DND-41 (cell line): ENCODE results near the gene MREG.

Experiments
- EZH2 ChIP-seq: IDR thresholded peaks from 3 replicates; pipeline ENCODE4 v1.6.1; 2012; ENCODE audit warnings: borderline replicate concordance, low read depth, mild to moderate bottlenecking, moderate library complexity, low read length, inconsistent platforms; ENCODE audit not compliant: severe bottlenecking
- TF ChIP-seq, protein P1 (sequence below): IDR thresholded peaks from 2 replicates; pipeline ENCODE4 v1.5.1; 2012; ENCODE audit warnings: borderline replicate concordance, low read length, moderate library complexity, mild to moderate bottlenecking; ENCODE audit not compliant: poor library complexity, severe bottlenecking; ENCODE audit errors: extremely low read depth

DNA sequence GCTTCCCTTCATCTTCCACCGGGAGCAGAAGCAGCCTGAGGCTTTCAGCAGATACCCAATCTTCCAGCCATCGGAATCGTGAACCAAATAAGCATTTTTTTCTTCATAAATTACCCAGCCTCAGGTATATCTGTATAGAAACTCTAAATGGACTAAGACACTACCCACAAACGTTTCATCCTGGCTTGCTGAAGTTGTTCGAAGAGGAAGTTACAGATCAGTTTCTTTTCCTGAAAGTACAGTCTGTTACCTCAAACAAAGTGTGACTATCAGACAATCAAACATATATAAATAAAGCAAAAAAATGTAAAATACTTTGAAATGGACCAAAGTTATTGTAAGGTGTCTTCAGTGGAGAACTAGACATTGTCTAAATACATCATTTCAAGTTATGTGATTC lies 97.9 kb downstream of the MREG start:
- TF ChIP-seq, protein P1, sequence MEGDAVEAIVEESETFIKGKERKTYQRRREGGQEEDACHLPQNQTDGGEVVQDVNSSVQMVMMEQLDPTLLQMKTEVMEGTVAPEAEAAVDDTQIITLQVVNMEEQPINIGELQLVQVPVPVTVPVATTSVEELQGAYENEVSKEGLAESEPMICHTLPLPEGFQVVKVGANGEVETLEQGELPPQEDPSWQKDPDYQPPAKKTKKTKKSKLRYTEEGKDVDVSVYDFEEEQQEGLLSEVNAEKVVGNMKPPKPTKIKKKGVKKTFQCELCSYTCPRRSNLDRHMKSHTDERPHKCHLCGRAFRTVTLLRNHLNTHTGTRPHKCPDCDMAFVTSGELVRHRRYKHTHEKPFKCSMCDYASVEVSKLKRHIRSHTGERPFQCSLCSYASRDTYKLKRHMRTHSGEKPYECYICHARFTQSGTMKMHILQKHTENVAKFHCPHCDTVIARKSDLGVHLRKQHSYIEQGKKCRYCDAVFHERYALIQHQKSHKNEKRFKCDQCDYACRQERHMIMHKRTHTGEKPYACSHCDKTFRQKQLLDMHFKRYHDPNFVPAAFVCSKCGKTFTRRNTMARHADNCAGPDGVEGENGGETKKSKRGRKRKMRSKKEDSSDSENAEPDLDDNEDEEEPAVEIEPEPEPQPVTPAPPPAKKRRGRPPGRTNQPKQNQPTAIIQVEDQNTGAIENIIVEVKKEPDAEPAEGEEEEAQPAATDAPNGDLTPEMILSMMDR, result no peak
- no peak for TF ChIP-seq EZH2
